Fibroblast of skin of left quadriceps (primary cell): ENCODE data around the gene RASGRP1.

Experiments
- DNase-seq, 2 experiments: peaks; one replicate each; pipeline ENCODE4 v3.0.0-alpha.2; 2013; ENCODE audit warnings: low read depth in 2 of 2

The RASGRP1 gene

GRCh38 chr15:38459480-38459879, 105.1 kb downstream of the RASGRP1 start:
- no peak for DNase-seq

GRCh38 chr15:38458646-38459045, 106.0 kb downstream of the RASGRP1 start:
- DNase-seq = no peak

- DNase-seq = no peak
These were observed 109.5 kb downstream of the RASGRP1 start for GRCh38 chr15:38455092-38455491.

- DNase-seq = no peak
These were observed 109.9 kb downstream of the RASGRP1 start for GRCh38 chr15:38454696-38455090.

GRCh38 chr15:38453971-38454695, 110.5 kb downstream of the RASGRP1 start, which contains the start of gene FAM98B:
Gene FAM98B, plus strand, starts transcription at chr15:38454127. Its CDS starts 35 bp downstream, at chr15:38454162.
- peak; percentile 79 to 81 for DNase-seq

- DNase-seq = no peak
These were observed 123.5 kb downstream of the RASGRP1 start for GRCh38 chr15:38441130-38441519.

GRCh38 chr15:38440353-38441129, 124.1 kb downstream of the RASGRP1 start:
- DNase-seq = peak; percentile 16 to 20
